GM12872 (cell line): ENCODE measurements around the gene FMNL3.
"Not testable (repeated sequence)": the region's sequence is repeated elsewhere in the genome, so short reads cannot be mapped to it uniquely, and the experiment has no call there.

Experiments
- CTCF ChIP-seq: IDR thresholded peaks from 3 replicates; pipeline ENCODE4 v1.5.1; 2011; ENCODE audit warnings: low read depth, mild to moderate bottlenecking, low read length, moderate library complexity; ENCODE audit not compliant: insufficient read depth

Gene FMNL3

GRCh38 chr12:49618576-49618975 is 88.6 kb downstream of the FMNL3 start:
- TF ChIP-seq CTCF = no peak

- TF ChIP-seq CTCF = no peak
Measured at GRCh38 chr12:49616533-49617219, 90.5 kb downstream of the FMNL3 start.

DNA sequence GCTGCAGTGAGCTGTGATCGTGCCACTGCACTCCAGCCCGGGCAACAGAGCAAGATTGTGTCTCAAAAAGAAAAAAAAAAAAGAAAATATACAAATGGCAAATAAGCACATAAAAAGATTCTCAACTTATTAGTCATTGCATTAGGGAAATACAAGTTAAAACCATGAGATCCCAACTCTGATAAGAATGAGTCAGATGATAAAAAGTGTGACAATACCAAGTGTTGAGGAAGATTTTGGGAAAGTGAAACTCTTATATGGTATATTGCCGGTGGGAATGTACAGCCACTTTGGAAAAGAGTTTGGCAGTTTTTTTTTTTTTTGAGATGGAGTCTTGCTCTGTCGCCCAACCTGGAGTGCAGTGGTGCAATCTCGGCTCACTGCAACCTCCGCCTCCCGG is 91.5 kb downstream of the FMNL3 start:
- TF ChIP-seq CTCF = no peak

GRCh38 chr12:49612210-49612609 is 95.0 kb downstream of the FMNL3 start:
- no peak for TF ChIP-seq CTCF

DNA sequence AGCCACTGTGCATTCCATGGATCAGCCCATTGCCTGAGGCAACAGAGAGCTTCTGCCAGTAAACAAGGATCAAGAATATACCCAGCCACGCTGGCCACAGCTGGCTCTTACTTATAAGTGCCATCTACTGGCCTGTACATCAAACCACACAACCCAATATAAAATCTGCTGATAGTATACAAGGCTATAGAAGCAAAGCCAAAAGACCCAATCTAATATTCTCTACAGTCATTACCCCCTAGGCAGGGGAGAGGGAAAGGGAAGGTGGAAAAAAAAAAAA is 97.4 kb downstream of the FMNL3 start:
- no peak for TF ChIP-seq CTCF

DNA sequence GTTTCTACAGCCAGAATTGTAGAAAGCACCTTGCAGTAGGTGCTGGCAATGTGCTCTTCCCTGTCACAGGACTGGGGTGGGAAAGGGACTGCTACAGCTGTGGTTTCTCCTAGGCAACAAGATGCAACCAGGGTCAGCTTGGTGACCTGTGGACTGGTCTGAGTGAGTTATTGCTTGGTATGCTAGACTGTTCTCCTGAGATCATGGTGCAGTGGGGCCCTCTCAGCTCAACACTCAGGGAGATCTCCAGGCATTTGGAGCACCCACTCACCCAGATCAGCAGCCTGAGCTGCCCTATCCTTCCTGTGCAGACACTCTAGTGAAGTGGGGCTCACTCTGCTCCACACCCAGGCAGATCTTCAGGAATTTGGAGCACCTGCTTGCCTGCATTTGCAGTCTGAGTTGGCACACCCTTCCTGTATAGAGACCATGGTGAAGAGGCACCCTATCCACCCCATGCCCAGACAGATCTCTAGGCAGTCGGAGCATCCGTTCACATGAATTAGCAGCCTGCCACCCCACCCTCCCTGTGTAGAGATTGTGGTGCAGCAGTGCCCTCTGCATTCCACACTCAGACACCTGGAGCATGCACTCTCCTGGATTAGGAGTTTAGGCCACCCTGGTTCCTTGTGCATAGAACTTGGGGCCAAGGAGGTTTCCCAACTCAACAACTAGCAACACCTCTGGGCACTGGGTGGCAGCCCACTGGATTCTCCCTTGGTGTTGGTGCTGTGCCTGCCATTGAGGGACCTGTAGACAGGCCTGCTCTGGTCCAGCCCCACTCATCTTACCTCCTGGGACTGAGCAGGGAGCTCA is 97.9 kb downstream of the FMNL3 start:
- no peak; the same call in 2 of the 3 replicates for TF ChIP-seq CTCF

- not testable (repeated sequence) for TF ChIP-seq CTCF
Measured at GRCh38 chr12:49605539-49605938, 101.7 kb downstream of the FMNL3 start, which contains the start of gene FAM186B. Gene FAM186B (minus strand): TSS chr12:49605639. CDS start chr12:49605477, 162 bp downstream.
